ENCODE measurements around the gene YTHDC1.

YTHDC1 gene

DNA sequence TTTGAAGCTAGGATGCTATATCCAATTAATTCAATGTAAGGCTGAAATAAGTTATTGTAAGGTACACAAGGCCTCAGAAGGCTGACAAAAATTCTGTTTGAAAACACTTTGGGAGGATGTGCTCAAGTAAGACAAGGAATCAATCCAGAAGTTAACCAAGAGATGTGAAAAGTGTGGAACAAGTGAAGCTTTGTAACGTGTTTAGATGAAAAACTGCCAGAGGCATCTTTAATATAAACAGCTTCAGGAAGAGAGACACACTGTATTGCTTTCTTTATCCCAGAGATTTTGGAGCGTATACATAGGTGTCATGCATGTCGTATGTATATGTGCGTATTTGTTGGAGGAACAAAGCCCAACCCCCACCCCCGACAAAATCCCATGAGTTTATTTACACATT lies 28.3 kb upstream of the YTHDC1 start:
- Histone ChIP-seq H3K27me3 (no peaks in the 10 kb centered on the region), H3K4me2 (no peak overlapping the region), H3K9ac (no peak overlapping the region), H3K9me3 (replicated peaks in 1 of 11) (no peaks in the 10 kb centered on the region), H3K4me1 (peaks cover 0 to 4% (median 3%) of the 10 kb centered on the region in 10 experiments; a peak in 5 of 20 replicates), H3K27ac (no peak overlapping the region), H3K4me3 (no peak overlapping the region), H4K20me1 (no peaks in the 10 kb centered on the region), H3K36me3 (no peaks in the 10 kb centered on the region)
- TF ChIP-seq Cebpa-rat (IDR thresholded peaks at IDR 0.05): no peak

DNA sequence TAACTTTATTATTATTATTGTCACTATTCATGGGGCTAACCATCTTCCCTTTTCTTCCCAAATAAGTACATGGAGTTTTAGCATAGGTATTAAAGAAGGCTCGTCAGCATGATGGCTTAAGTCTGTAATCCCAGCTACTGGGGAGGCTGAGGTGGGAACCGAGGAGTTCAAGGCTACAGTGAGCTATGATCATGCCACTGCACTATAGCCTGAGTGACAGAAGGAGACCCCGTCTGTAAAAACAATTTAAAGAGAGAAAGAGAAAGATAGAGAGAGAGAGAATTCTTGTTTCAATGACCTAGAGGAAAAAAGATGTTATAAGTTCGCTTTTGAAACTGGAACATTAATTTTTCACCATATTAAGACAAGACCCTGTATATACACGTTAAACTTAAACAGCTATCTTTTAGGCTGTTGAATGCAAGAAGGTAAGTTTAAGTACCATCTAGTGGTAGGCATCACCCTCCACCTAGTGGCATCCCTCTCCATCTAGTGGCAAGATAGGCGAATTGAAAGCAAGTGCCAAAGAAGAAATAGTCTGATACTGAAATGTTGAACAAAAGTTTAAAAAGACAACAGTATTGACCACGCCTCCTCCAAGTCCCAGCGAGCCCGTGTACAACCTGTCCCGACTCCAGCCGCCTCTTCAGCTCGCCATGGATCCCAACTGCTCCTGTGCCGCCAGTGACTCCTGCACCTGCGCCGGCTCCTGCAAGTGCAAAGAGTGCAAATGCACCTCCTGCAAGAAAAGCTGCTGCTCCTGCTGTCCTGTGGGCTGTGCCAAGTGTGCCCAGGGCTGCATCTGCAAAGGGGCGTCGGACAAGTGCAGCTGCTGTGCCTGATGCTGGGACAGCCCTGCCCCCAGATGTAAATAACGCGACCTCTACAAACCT lies 26.0 kb upstream of the YTHDC1 start:
- TF ChIP-seq Cebpa-rat (IDR thresholded peaks at IDR 0.05): no peak
- no peak overlapping the region for H3K27ac ChIP-seq
- peak overlapping the region in 6 of 10 experiments; percentile 13 to 55 (median 32); a peak in 9 of 20 replicates for H3K4me3 ChIP-seq
- no peaks in the 10 kb centered on the region for H3K36me3 ChIP-seq
- H4K20me1 ChIP-seq: no peaks in the 10 kb centered on the region
- no peaks in the 10 kb centered on the region for H3K9me3 ChIP-seq (replicated peaks in 1 of 11)
- no peaks in the 10 kb centered on the region for H3K27me3 ChIP-seq
- H3K9ac ChIP-seq: peak overlapping the region in 2 of 11 experiments; percentile 6 to 31; a peak in 4 of 22 replicates
- peaks cover 0 to 4% (median 3%) of the 10 kb centered on the region in 10 experiments; a peak in 5 of 20 replicates for H3K4me1 ChIP-seq
- peak overlapping the region; percentile 45 to 94 (median 70) for H3K4me2 ChIP-seq

GRCh38 chr4:68373513-68373912 lies 23.6 kb upstream of the YTHDC1 start:
- Histone ChIP-seq H3K4me1 (peaks cover 3 to 13% (median 6%) of the 10 kb centered on the region in 10 experiments; a peak in 14 of 20 replicates), H3K27me3 (no peaks in the 10 kb centered on the region), H3K27ac (no peak overlapping the region), H4K20me1 (no peaks in the 10 kb centered on the region), H3K36me3 (no peaks in the 10 kb centered on the region), H3K4me2 (no peak overlapping the region), H3K4me3 (no peak overlapping the region), H3K9me3 (replicated peaks in 1 of 11) (no peaks in the 10 kb centered on the region), H3K9ac (no peak overlapping the region)
- no peak for TF ChIP-seq Cebpa-rat (IDR thresholded peaks at IDR 0.05)

DNA sequence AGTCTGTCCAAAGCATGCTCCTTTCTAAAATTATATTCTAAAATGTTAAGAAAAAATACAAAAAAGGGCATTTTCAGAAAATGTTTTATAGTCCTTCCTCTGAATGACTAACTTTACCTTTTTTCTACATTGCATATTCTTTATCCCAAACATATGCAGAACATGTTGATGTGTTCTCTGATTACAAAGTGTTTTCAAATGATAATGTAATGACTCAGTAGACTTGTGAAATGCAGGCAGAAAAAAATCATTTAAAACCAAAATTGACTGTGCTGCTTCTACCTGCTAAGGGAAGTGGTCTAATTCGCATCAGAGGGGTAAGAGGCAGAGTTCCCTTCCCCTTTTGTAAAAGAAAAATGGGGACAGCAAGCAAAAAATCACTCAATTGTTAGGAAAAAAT lies 22.7 kb upstream of the YTHDC1 start:
- no peak overlapping the region for H3K9ac ChIP-seq
- TF ChIP-seq Cebpa-rat (IDR thresholded peaks at IDR 0.05): no peak
- H3K27me3 ChIP-seq: no peaks in the 10 kb centered on the region
- H3K4me1 ChIP-seq: peaks cover 3 to 19% (median 9%) of the 10 kb centered on the region in 10 experiments; a peak in 14 of 20 replicates
- no peaks in the 10 kb centered on the region for H3K36me3 ChIP-seq
- no peak overlapping the region for H3K4me2 ChIP-seq
- H3K9me3 ChIP-seq (replicated peaks in 1 of 11): peaks cover 0 to 6% (median 0%) of the 10 kb centered on the region in 11 experiments; a peak in 1 of 22 replicates
- H3K4me3 ChIP-seq: no peak overlapping the region
- no peaks in the 10 kb centered on the region for H4K20me1 ChIP-seq
- no peak overlapping the region for H3K27ac ChIP-seq

DNA sequence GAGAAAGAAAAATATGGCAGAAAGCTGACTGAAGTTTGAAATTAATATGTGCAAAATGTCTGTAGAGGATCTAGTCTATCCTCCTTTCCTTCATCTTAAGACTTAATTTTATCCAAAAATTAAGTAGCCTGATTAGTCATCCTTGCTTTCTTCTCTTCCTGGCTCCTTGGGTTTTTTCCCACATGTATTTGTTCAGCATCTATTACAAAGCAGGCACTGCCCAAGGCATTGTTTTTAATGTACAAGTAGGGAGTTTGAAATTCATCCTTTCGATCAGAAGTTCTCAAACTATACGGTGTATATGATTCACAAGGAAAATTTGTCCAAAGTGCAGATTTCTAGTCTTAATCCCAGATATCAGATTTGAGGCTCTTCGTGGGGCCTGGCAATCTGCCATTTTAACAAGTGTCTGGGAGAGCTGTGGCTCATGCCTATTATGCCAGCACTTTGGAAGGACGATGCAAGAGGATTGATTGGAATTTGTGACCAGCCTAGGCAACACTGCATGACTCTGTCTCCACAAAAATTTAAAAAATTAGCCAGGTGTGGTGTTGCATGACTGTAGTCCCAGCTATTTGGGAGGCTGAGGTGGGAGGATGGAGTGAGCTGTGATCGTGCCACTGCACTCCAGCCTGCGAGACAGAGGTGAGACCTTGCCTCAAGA lies 19.4 kb upstream of the YTHDC1 start:
- Histone ChIP-seq H3K36me3 (no peaks in the 10 kb centered on the region), H3K27me3 (no peaks in the 10 kb centered on the region), H3K9ac (no peak overlapping the region), H3K4me3 (no peak overlapping the region), H4K20me1 (no peaks in the 10 kb centered on the region), H3K9me3 (replicated peaks in 1 of 11) (peaks cover 0 to 18% (median 10%) of the 10 kb centered on the region in 11 experiments; a peak in 11 of 22 replicates), H3K4me2 (peak overlapping the region in 3 of 11 experiments; percentile 14 to 37 (median 25); a peak in 3 of 22 replicates), H3K4me1 (peaks cover 0 to 16% (median 8%) of the 10 kb centered on the region in 10 experiments; a peak in 10 of 20 replicates), H3K27ac (no peak overlapping the region)
- no peak for TF ChIP-seq Cebpa-rat (IDR thresholded peaks at IDR 0.05)

- peaks cover 0 to 16% (median 8%) of the 10 kb centered on the region in 10 experiments; a peak in 10 of 20 replicates for H3K4me1 ChIP-seq
- H3K36me3 ChIP-seq: no peaks in the 10 kb centered on the region
- TF ChIP-seq Cebpa-rat (IDR thresholded peaks at IDR 0.05): no peak
- H3K27ac ChIP-seq: no peak overlapping the region
- no peak overlapping the region for H3K4me3 ChIP-seq
- H4K20me1 ChIP-seq: no peaks in the 10 kb centered on the region
- H3K27me3 ChIP-seq: no peaks in the 10 kb centered on the region
- H3K4me2 ChIP-seq: peak overlapping the region in 6 of 11 experiments; percentile 8 to 37 (median 25); a peak in 6 of 22 replicates
- H3K9me3 ChIP-seq (replicated peaks in 1 of 11): peaks cover 0 to 18% (median 10%) of the 10 kb centered on the region in 11 experiments; a peak in 11 of 22 replicates
- no peak overlapping the region for H3K9ac ChIP-seq
Measured at GRCh38 chr4:68368691-68369131, 18.8 kb upstream of the YTHDC1 start.

GRCh38 chr4:68367835-68368234 lies 17.9 kb upstream of the YTHDC1 start:
- Histone ChIP-seq H3K4me1 (peaks cover 0 to 16% (median 8%) of the 10 kb centered on the region in 10 experiments; a peak in 10 of 20 replicates), H3K4me2 (peak overlapping the region in 3 of 11 experiments; percentile 1 to 37 (median 3); a peak in 2 of 22 replicates), H3K9me3 (replicated peaks in 1 of 11) (peaks cover 0 to 18% (median 10%) of the 10 kb centered on the region in 11 experiments; a peak in 11 of 22 replicates), H3K36me3 (no peaks in the 10 kb centered on the region), H3K27ac (no peak overlapping the region), H3K4me3 (no peak overlapping the region), H4K20me1 (no peaks in the 10 kb centered on the region), H3K9ac (no peak overlapping the region), H3K27me3 (no peaks in the 10 kb centered on the region)
- no peak for TF ChIP-seq Cebpa-rat (IDR thresholded peaks at IDR 0.05)

DNA sequence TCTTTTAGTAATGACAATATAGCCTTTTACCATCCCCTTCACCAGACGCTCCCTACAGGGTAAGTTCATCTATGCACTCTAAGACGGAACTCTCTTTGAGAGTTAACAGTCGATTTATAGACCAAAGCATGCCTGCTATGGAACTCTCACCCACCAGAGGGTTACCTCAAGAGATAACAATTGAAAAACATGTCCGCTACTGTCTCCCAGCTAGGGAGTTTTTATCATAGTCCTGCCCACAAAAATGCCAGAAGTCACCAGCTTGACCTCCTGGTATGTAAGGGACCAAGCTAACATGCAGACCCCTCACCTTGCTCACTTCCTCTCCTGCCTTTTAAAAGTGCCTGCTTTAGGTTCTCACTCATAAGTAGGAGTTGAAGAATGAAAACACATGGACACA lies 16.7 kb upstream of the YTHDC1 start:
- no peak overlapping the region for H3K9ac ChIP-seq
- TF ChIP-seq Cebpa-rat (IDR thresholded peaks at IDR 0.05): no peak
- no peaks in the 10 kb centered on the region for H4K20me1 ChIP-seq
- peaks cover 0 to 18% (median 10%) of the 10 kb centered on the region in 11 experiments; a peak in 11 of 22 replicates for H3K9me3 ChIP-seq (replicated peaks in 1 of 11)
- H3K36me3 ChIP-seq: no peaks in the 10 kb centered on the region
- no peaks in the 10 kb centered on the region for H3K27me3 ChIP-seq
- peaks cover 0 to 16% (median 8%) of the 10 kb centered on the region in 10 experiments; a peak in 10 of 20 replicates for H3K4me1 ChIP-seq
- no peak overlapping the region for H3K4me2 ChIP-seq
- H3K4me3 ChIP-seq: no peak overlapping the region
- no peak overlapping the region for H3K27ac ChIP-seq

DNA sequence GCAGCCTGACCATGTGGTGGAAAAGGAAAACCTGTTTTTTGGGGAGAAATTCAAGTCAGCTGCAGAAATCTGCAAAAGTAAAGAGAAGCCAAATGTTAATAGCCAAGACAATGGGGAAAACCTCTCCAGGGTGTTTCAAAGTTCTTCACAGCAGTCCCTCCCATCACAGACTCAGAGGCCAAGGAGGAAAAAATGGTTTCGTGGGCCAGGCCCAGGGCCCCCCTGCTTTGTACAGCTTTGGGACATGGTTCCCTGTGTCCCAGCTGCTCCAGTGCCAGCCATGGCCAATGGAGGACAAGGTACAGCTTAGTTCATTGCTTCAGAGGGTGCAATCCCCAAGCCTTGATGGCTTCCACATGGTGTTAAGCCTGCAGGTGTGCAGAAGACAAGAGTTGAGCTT lies 15.2 kb upstream of the YTHDC1 start:
- no peaks in the 10 kb centered on the region for H4K20me1 ChIP-seq

More for the DNA sequence above, 15.2 kb upstream of the YTHDC1 start:
- H3K9ac ChIP-seq: no peak overlapping the region
- no peak overlapping the region for H3K4me3 ChIP-seq
- no peaks in the 10 kb centered on the region for H3K36me3 ChIP-seq
- H3K4me1 ChIP-seq: peaks cover 0 to 16% (median 8%) of the 10 kb centered on the region in 10 experiments; a peak in 10 of 20 replicates
- peaks cover 0 to 18% (median 10%) of the 10 kb centered on the region in 11 experiments; a peak in 11 of 22 replicates for H3K9me3 ChIP-seq (replicated peaks in 1 of 11)
- no peak overlapping the region for H3K4me2 ChIP-seq
- H3K27ac ChIP-seq: no peak overlapping the region
- TF ChIP-seq Cebpa-rat (IDR thresholded peaks at IDR 0.05): no peak
- H3K27me3 ChIP-seq: no peaks in the 10 kb centered on the region
